Activated T-cell treated with anti-CD3 and anti-CD28 coated beads, Interleukin-2, amount 50 U/mL, for 4 hours (primary cell): ENCODE measurements around the gene ZNRF1. TPM values are rescaled to one million over a fixed set of nuclear protein-coding genes. Genes with fewer than 3 reads are reported as not detected.

Experiments used
- ATAC-seq, 2 donors: fragments of 200-7000 bp; cut with Tn5 transposase; one replicate each; pipeline ENCODE4 v1.10.0; 2021
- DNase-seq: peaks from one replicate; pipeline ENCODE4 v3.0.0-alpha.2; 2020
- H3K27me3 Mint-ChIP-seq: one replicate; pipeline ENCODE4 v1.8.0; 2021; ENCODE audit warnings: low read depth, mixed read lengths
- H3K36me3 Mint-ChIP-seq: one replicate; pipeline ENCODE4 v1.8.0; 2022; ENCODE audit warnings: mixed read lengths; ENCODE audit not compliant: insufficient read depth
- H3K4me1 Mint-ChIP-seq: one replicate; pipeline ENCODE4 v1.8.0; 2021; ENCODE audit warnings: low read depth, mixed read lengths
- H3K4me3 Mint-ChIP-seq: one replicate; pipeline ENCODE4 v1.8.0; 2021; ENCODE audit warnings: mild to moderate bottlenecking, moderate library complexity, mixed read lengths
- H3K9me3 Mint-ChIP-seq: one replicate; pipeline ENCODE4 v1.8.0; 2021; ENCODE audit warnings: mixed read lengths
- total RNA-seq, 3 donors: library from RNA; stranded (reverse); gene quantifications; one replicate each; pipeline ENCODE4 v1.2.1, GENCODE V29; 2021

ZNRF1 gene
- total RNA-seq, 3 donors from 2014 or later, result 18.8 to 30.5 (median 25.0) TPM

- no peak overlapping the region for H3K4me3 Mint-ChIP-seq
- H3K4me1 Mint-ChIP-seq, result peaks cover 4% of the 10 kb centered on the region
- H3K36me3 Mint-ChIP-seq, result no peaks in the 10 kb centered on the region
- DNase-seq (no peak), ATAC-seq (no peak)
- no peaks in the 10 kb centered on the region for H3K27me3 Mint-ChIP-seq
- no peaks in the 10 kb centered on the region for H3K9me3 Mint-ChIP-seq
These were observed 145.1 kb downstream of the ZNRF1 start for GRCh38 chr16:75143941-75144340.

- ATAC-seq (no peak), DNase-seq (no peak)
- peaks cover 19% of the 10 kb centered on the region for H3K9me3 Mint-ChIP-seq
- H3K4me3 Mint-ChIP-seq, result peak overlapping the region; percentile 86
- peaks cover 35% of the 10 kb centered on the region for H3K4me1 Mint-ChIP-seq
- peaks cover 22% of the 10 kb centered on the region for H3K36me3 Mint-ChIP-seq
- H3K27me3 Mint-ChIP-seq, result no peaks in the 10 kb centered on the region
These were observed 149.1 kb downstream of the ZNRF1 start for GRCh38 chr16:75147968-75148310.

- peaks cover 27% of the 10 kb centered on the region for H3K36me3 Mint-ChIP-seq
- peak within 1 kb of the TSS; percentile 86 for H3K4me3 Mint-ChIP-seq
- ATAC-seq, result peak; percentile 93 to 94
- peak; percentile 94 for DNase-seq
- H3K4me1 Mint-ChIP-seq, result peaks cover 35% of the 10 kb centered on the region
- no peaks in the 10 kb centered on the region for H3K27me3 Mint-ChIP-seq
- peaks cover 19% of the 10 kb centered on the region for H3K9me3 Mint-ChIP-seq
These were observed 149.7 kb downstream of the ZNRF1 start, which contains the start of gene ZFP1 for GRCh38 chr16:75148311-75149195. Gene ZFP1 (plus strand): TSS chr16:75148524. CDS start chr16:75152952, 4,428 bp downstream.

GRCh38 chr16:75151798-75152197, 153.0 kb downstream of the ZNRF1 start:
- Mint-ChIP-seq H3K36me3 (peaks cover 41% of the 10 kb centered on the region), H3K27me3 (no peaks in the 10 kb centered on the region), H3K4me3 (peak overlapping the region; percentile 49), H3K4me1 (peaks cover 35% of the 10 kb centered on the region), H3K9me3 (peaks cover 19% of the 10 kb centered on the region)
- ATAC-seq (no peak), DNase-seq (no peak)

- peaks cover 19% of the 10 kb centered on the region for H3K9me3 Mint-ChIP-seq
- H3K4me3 Mint-ChIP-seq, result no peak overlapping the region
- ATAC-seq (no peak), DNase-seq (no peak)
- no peaks in the 10 kb centered on the region for H3K27me3 Mint-ChIP-seq
- H3K36me3 Mint-ChIP-seq, result peaks cover 45% of the 10 kb centered on the region
- peaks cover 33% of the 10 kb centered on the region for H3K4me1 Mint-ChIP-seq
These were observed 153.8 kb downstream of the ZNRF1 start for GRCh38 chr16:75152635-75153034.

GRCh38 chr16:75160386-75160785, 161.6 kb downstream of the ZNRF1 start:
- no peaks in the 10 kb centered on the region for H3K4me1 Mint-ChIP-seq
- peaks cover 4% of the 10 kb centered on the region for H3K9me3 Mint-ChIP-seq
- DNase-seq (no peak), ATAC-seq (no peak)
- H3K27me3 Mint-ChIP-seq, result no peaks in the 10 kb centered on the region
- no peak overlapping the region for H3K4me3 Mint-ChIP-seq
- H3K36me3 Mint-ChIP-seq, result peaks cover 49% of the 10 kb centered on the region

Other genes starting within 250 kb of the ZNRF1 start
- gene FA2H, start 224.2 kb upstream of the ZNRF1 start, total RNA-seq, result under 1 TPM in 1 of 3 donors, not detected in 2; 0.43 TPM
- 10 to 100 TPM; 49.3 to 61.8 (median 58.4) TPM for gene WDR59, start 13.9 kb upstream of the ZNRF1 start, total RNA-seq
- under 1 TPM in 1 of 3 donors, not detected in 2; 0.11 TPM for gene LDHD, start 117.8 kb downstream of the ZNRF1 start, total RNA-seq
- gene ZFP1, start 149.5 kb downstream of the ZNRF1 start, total RNA-seq, result 10 to 100 TPM; 11.5 to 13.4 (median 13.4) TPM
- 10 to 100 TPM in 1 of 3 donors, 1 to 10 TPM in 2; 5.5 to 10.3 (median 6.7) TPM for gene CTRB2, start 208.1 kb downstream of the ZNRF1 start, total RNA-seq
- 1 to 10 TPM; 2.2 to 5.5 (median 3.4) TPM for gene CTRB1, start 220.0 kb downstream of the ZNRF1 start, total RNA-seq